NCI-H1417 treated with DMSO at 0.1 percent for 48 hours (cell line): Measurements from ENCODE around the gene SYNJ1.
"Not testable (repeated sequence)": the region's sequence is repeated elsewhere in the genome, so short reads cannot be mapped to it uniquely, and the experiment has no call there.

Experiments used
- DNase-seq: peaks from one replicate; lab custom pipeline; 2025; lab: John Stamatoyannopoulos, UW

SYNJ1 gene

DNA sequence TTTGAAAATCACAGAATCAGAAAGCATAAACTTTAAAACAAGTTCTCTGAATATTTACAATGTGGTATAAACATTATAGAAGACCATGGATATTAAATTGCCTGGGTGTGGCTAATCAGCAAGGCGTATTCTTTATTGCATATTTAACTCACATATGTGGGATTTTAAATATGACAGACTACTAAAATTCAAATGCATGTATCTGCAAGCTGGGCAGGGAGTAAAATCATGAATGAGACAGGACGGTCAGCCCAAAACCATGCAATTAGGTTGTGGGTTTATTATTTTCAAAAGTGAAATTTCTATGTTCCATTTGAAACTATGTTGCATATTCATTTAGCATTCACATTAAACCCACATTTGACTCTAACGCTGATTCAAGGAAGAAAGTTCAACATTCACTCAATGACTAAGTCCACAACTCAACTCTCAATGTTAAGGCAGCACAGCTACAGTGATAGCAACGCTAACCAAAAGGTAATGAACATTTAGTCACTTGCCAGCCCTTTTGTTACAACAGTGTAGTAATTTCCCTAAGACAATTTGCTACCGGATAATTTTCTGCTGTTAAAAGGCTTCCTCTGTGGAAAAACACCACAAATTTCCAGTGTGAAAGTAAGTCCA, 6.3 kb upstream of the SYNJ1 start:
- DNase-seq, result no peak

GRCh38 chr21:32733356-32733755, 5.5 kb upstream of the SYNJ1 start:
- no peak for DNase-seq

DNA sequence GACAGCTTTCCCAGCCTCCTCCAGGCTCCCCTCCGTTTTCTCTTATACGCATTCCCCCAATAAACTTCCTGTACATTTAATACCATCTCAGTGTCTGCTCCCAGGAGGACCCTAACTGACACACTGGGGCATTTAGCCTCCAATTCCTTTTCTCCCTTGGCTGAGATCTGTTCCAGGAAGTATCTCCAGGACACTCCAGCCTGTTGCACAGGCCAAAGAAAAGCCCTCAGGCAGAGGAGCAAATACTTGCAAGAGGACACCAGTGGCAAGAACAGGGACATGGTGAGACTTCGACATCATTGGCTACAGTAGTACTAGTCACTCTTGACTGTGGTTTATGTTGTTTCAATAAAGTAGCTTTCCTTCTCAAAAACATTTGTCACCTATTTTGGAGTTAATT, 4.7 kb upstream of the SYNJ1 start:
- DNase-seq, result no peak

DNA sequence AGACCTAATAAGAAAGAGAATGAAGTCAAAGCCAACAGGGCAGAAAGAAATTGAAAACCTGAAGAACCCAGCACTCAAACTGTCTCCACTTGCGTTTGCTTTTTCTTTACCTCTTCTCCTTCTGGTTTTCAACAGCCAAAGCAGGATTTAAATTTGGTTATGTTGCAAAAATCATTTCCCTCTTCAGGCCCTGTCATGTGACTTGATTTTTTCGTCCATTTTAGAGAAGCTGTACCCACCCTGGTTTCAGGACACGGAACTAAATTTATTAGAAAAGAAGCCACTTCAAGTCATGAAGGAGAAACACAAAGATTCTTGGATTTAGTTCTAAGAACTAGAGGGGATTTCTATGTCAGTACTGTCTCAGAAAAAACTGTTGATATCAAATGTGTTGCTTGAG, 1.0 kb upstream of the SYNJ1 start:
- DNase-seq, result no peak

DNA sequence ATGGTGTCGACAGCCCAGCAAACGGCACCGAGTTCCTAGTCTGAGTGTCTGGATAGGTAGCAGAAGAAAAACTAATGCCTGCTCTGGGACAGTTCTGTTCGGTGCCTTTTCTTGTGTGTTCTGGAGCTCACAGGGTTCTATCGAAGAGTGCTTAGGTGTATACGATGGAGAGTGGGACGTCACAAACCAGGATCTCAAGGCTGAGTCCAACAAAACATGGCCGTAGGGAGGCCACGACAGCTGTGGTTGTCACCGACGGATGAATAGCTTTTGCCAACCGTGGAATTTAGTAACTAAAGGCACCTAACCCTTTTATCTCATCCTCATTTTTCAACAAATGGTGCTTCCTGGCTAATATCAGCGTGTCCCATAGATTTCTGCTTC, 635 bp upstream of the SYNJ1 start:
- no peak for DNase-seq

- no peak for DNase-seq
Measured at GRCh38 chr21:32726839-32727686, 750 bp downstream of the SYNJ1 start.

DNA sequence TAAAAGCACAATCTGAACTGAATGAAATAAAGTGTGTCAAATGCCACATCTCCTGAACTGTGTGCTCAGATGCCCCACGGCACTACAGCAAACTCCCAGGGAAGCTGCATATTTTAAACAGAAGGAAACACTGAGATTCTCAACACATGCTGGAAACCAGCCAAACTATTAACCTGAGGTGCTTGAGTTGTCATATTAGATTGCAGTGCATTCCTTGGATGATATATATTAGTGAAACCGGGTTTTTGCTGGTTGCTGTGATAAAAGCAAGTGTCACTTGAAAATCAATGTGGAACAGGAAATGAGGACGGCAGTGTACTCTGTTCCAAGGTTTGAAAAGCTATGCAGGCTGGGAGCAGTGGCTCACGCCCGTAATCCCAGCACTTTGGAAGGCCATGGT, 8.7 kb downstream of the SYNJ1 start:
- peak; percentile 50 for DNase-seq

GRCh38 chr21:32717851-32718316, 9.9 kb downstream of the SYNJ1 start:
- DNase-seq, result no peak

GRCh38 chr21:32716486-32716885, 11.3 kb downstream of the SYNJ1 start:
- no peak for DNase-seq

GRCh38 chr21:32713726-32714125, 14.1 kb downstream of the SYNJ1 start:
- DNase-seq, result no peak

GRCh38 chr21:32712641-32713040, 15.2 kb downstream of the SYNJ1 start:
- DNase-seq, result no peak

DNA sequence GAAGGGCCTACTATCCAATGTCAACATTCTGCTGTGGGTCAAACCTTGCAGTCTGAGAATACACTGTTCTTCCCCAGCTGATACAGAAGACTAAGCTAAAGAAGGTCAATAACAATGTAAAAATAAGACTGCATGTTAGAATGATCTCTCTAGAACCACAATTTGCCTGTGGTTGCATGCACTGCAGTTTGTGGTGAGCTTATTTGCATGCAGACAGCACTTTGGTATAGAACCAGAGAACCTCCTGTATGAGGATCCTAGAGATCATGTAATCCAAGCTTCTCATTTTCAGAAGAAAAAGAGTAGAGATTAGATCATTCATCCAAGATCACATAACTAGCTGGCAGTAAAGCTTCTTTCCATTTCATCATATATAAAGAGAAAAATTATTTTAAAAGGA, 15.8 kb downstream of the SYNJ1 start:
- no peak for DNase-seq

GRCh38 chr21:32710987-32711386, 16.8 kb downstream of the SYNJ1 start:
- DNase-seq, result no peak

DNA sequence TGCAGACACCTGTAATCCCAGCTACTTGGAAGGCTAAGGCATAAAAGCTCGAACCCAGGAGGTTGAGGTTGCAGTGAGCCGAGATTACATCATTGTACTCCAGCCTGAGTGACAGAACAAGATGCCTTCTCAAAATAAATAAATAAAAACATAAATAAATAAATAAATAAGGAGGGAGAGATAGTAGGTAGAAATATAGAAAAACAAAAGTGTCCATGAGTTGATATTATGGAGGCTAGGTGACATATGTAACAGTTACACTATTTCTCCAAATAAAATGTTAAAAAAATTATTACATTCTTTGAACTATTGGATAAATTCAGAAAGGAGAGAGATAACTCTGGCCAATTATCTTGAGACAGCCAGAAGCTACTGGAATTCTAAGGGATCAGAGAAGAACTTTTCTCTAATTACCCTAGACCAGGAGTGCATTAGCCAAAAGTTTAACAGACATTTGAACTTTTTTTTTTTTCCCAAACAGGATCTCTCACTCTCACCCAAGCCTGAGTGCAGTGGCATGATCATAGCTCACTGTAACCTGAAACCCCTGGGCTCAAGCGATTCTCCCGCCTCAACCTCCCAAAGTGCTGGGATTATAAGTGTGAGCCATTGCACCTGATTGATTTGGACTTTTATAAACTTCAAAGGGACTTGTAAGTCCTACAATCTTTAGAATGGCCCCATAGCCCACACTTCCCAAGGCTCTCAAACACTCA, 17.6 kb downstream of the SYNJ1 start:
- DNase-seq, result no peak

- no peak for DNase-seq
Measured at GRCh38 chr21:32708069-32708468, 19.7 kb downstream of the SYNJ1 start.

DNA sequence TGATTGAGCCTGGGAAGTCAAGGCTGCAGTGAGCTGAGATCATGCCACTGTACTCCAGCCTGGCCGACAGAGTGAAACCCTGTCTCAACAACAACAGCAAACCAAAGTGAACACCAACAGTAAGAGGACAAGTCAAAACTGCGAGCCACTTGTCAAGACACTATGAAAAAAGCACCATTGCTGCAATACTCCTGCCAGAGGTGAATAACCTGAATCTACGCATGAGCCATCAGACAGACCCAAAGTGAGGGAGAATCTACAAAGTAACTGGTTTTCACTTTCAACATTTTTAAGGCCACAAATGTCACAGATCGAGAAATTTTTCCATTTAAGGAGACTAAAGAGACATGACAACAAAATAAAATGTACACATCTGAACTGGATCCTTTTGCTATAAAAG, 21.9 kb downstream of the SYNJ1 start:
- DNase-seq, result no peak

DNA sequence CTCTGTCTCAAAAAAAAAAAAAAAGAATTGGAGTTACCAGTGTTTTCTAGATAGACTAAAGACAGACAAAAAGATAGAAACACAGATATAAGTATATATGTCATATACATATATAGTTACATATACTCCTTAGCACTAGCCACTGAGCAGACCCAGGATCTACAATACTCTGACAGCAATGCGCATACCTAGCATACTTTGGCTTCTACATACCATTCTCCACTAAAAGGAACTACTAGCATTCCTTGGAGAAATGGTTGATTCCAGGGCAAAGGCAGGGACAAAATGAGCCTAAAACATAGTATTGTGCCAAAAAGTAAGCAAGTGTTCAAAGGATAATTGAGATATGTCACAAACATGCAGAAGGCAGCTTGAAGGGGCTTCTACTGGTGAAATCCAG, 22.7 kb downstream of the SYNJ1 start:
- DNase-seq, result no peak

- no peak for DNase-seq
Measured at GRCh38 chr21:32702702-32703101, 25.1 kb downstream of the SYNJ1 start.

- DNase-seq, result no peak
Measured at GRCh38 chr21:32698971-32699693, 28.7 kb downstream of the SYNJ1 start.

DNA sequence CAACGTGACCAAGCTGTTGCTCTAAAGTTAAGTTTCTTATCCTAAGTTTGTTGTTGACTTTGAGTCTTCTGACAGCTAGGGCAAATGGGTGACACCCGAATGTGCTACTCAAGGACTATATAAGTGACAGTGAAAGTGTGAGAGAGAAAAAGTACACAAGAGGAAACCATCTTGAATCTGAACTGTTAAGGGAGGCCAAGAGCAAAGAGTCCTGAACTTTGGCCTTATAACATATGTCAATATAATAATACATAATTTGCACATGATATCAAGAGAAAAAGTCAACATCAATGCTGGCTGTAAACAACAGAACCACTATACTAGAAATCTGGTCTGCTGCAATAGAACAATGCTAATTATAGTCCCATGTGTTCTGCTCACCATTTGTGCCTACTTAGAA, 29.5 kb downstream of the SYNJ1 start:
- no peak for DNase-seq

GRCh38 chr21:32695482-32695881, 32.3 kb downstream of the SYNJ1 start:
- not testable (repeated sequence) for DNase-seq

- DNase-seq, result no peak
Measured at GRCh38 chr21:32693581-32693980, 34.2 kb downstream of the SYNJ1 start.
